IMR-90 (cell line): ENCODE data around the gene RASGRP4. TPM values are rescaled to one million over a fixed set of nuclear protein-coding genes. Genes with fewer than 3 reads are reported as not detected.

ENCODE experiments used
- ATAC-seq: fragments of 200-7000 bp; cut with Tn5 transposase; 2 replicates; pipeline ENCODE4 v1.9.1; 2020; ENCODE audit warnings: low read depth, mild to moderate bottlenecking, moderate library complexity
- BruUV-seq: library from RNA; stranded (reverse); fragments of 400-500 nt; replicated peaks from 2 replicates; lab custom pipeline; 2021; lab: Mats Ljungman, UMichigan
- CTCF ChIA-PET: fragments of 300-600 bp; formaldehyde crosslinking; extraction: SDS; loops from one replicate; lab custom pipeline; 2021; ENCODE audit warnings: antibody characterized with exemption; lab: Yijun Ruan, JAX
- POLR2A ChIA-PET: fragments of 300-600 bp; sonication (Branson Sonifier 250); formaldehyde crosslinking; loops from one replicate; lab custom pipeline; 2022; ENCODE audit warnings: antibody characterized with exemption; ENCODE audit not compliant: unreplicated experiment; lab: Charles Lee
- DNase-seq: peaks from one replicate; pipeline ENCODE4 v3.0.0; 2013
- H2AFZ ChIP-seq: replicated peaks from 2 replicates; pipeline ENCODE3; 2013; ENCODE audit warnings: low read length, mild to moderate bottlenecking; ENCODE audit not compliant: poor library complexity
- H2AK5ac ChIP-seq: 2 replicates; pipeline ENCODE4 v1.6.1; 2013; ENCODE audit warnings: low read depth, low read length, inconsistent platforms
- H2AK9ac ChIP-seq: replicated peaks from 2 replicates; pipeline ENCODE3; 2013; ENCODE audit warnings: mild to moderate bottlenecking, low read depth, low read length, moderate library complexity; ENCODE audit not compliant: poor library complexity
- H2BK120ac ChIP-seq: 2 replicates; pipeline ENCODE4 v1.6.1; 2013; ENCODE audit warnings: low read depth, low read length, inconsistent platforms
- H2BK15ac ChIP-seq: 3 replicates; pipeline ENCODE4 v1.6.1; 2013; ENCODE audit warnings: low read depth, low read length, inconsistent platforms
- H2BK20ac ChIP-seq: 2 replicates; pipeline ENCODE4 v1.6.1; 2013; ENCODE audit warnings: low read depth, mild to moderate bottlenecking, inconsistent platforms, low read length, moderate library complexity
- H2BK5ac ChIP-seq: 2 replicates; pipeline ENCODE4 v1.6.1; 2013; ENCODE audit warnings: mild to moderate bottlenecking, low read depth, low read length, inconsistent platforms; ENCODE audit not compliant: poor library complexity, severe bottlenecking
- H3K14ac ChIP-seq: replicated peaks from 2 replicates; pipeline ENCODE4 v1.6.1; 2013; ENCODE audit warnings: low read depth, low read length, inconsistent platforms
- H3K18ac ChIP-seq: 2 replicates; pipeline ENCODE4 v1.6.1; 2013; ENCODE audit warnings: low read depth, low read length, control low read depth
- H3K23ac ChIP-seq: 2 replicates; pipeline ENCODE4 v1.6.1; 2013; ENCODE audit warnings: low read depth, low read length, inconsistent platforms
- H3K27ac ChIP-seq: 2 replicates; pipeline ENCODE4 v1.5.1; 2013; ENCODE audit warnings: mild to moderate bottlenecking, control low read depth, low read length; ENCODE audit not compliant: insufficient read depth
- H3K27me3 ChIP-seq: 2 replicates; pipeline ENCODE4 v1.6.1; 2013; ENCODE audit warnings: low read length; ENCODE audit not compliant: control insufficient read depth, insufficient read depth
- H3K36me3 ChIP-seq: 2 replicates; pipeline ENCODE4 v1.6.1; 2013; ENCODE audit warnings: low read length, mixed read lengths; ENCODE audit not compliant: control insufficient read depth, insufficient read depth
- H3K4ac ChIP-seq: 2 replicates; pipeline ENCODE4 v1.6.1; 2013; ENCODE audit warnings: low read depth, low read length, inconsistent platforms
- H3K4me1 ChIP-seq: 2 replicates; pipeline ENCODE4 v1.6.1; 2013; ENCODE audit warnings: low read length, mixed read lengths; ENCODE audit not compliant: control insufficient read depth, insufficient read depth
- H3K4me2 ChIP-seq: 2 replicates; pipeline ENCODE4 v1.6.1; 2013; ENCODE audit warnings: low read depth, mild to moderate bottlenecking, control low read depth, low read length, moderate library complexity
- H3K4me3 ChIP-seq: 2 replicates; pipeline ENCODE4 v1.5.1; 2013; ENCODE audit warnings: low read depth, mild to moderate bottlenecking, control low read depth, low read length, moderate library complexity; ENCODE audit not compliant: insufficient read depth
- H3K56ac ChIP-seq: 2 replicates; pipeline ENCODE4 v1.6.1; 2013; ENCODE audit warnings: low read length, inconsistent platforms; ENCODE audit not compliant: insufficient read depth; ENCODE audit errors: extremely low read depth
- H3K79me1 ChIP-seq, 2 experiments: 2 replicates each; pipeline ENCODE4 v1.6.1; 2013; ENCODE audit warnings: low read length in 2 of 2, inconsistent platforms in 1 of 2, low read depth in 1 of 2
- H3K9ac ChIP-seq: 2 replicates; pipeline ENCODE4 v1.6.1; 2013; ENCODE audit warnings: low read depth, low read length, control low read depth
- H3K9me1 ChIP-seq: 2 replicates; pipeline ENCODE4 v1.6.1; 2013; ENCODE audit warnings: low read length, inconsistent platforms; ENCODE audit not compliant: insufficient read depth
- H3K9me3 ChIP-seq: 2 replicates; pipeline ENCODE4 v1.6.1; 2013; ENCODE audit warnings: low read length; ENCODE audit not compliant: control insufficient read depth, insufficient read depth
- H4K20me1 ChIP-seq: 2 replicates; pipeline ENCODE4 v1.6.1; 2013; ENCODE audit warnings: low read length, inconsistent platforms; ENCODE audit not compliant: insufficient read depth
- H4K5ac ChIP-seq: 2 replicates; pipeline ENCODE4 v1.6.1; 2013; ENCODE audit warnings: mild to moderate bottlenecking, low read depth, low read length, control low read depth
- H4K8ac ChIP-seq, 2 experiments: 2 replicates each; pipeline ENCODE4 v1.6.1; 2013; ENCODE audit warnings: low read depth in 2 of 2, low read length in 2 of 2, control low read depth in 1 of 2, inconsistent platforms in 1 of 2
- H4K91ac ChIP-seq: 2 replicates; pipeline ENCODE4 v1.6.1; 2013; ENCODE audit warnings: low read depth, low read length, inconsistent platforms; ENCODE audit not compliant: insufficient read depth
- CHD1 ChIP-seq: IDR thresholded peaks from 2 replicates; pipeline ENCODE4 v1.6.1; 2012; ENCODE audit warnings: low read depth, low read length, improper control_type of control experiment
- FOS ChIP-seq: fragments of 150-350 bp; IDR thresholded peaks from 2 replicates; pipeline ENCODE4 v1.6.1; 2016; ENCODE audit warnings: low read depth, low read length
- MAZ ChIP-seq: IDR thresholded peaks from 2 replicates; pipeline ENCODE4 v1.6.1; 2012; ENCODE audit warnings: low read depth, mild to moderate bottlenecking, low read length, improper control_type of control experiment, moderate library complexity, borderline replicate concordance
- NFE2L2 ChIP-seq: fragments of 150-350 bp; IDR thresholded peaks from 2 replicates; pipeline ENCODE4 v1.6.1; 2016; ENCODE audit warnings: low read depth, mild to moderate bottlenecking, low read length
- RCOR1 ChIP-seq: IDR thresholded peaks from 2 replicates; pipeline ENCODE4 v1.6.1; 2012; ENCODE audit warnings: mild to moderate bottlenecking, low read length, improper control_type of control experiment; ENCODE audit not compliant: insufficient replicate concordance
- WGBS, 2 experiments: methylation state at CpG; one replicate each; pipeline versions ENCODE4 v1.1.5 to v1.1.7; 2013; ENCODE audit warnings: missing lambda C conversion rate in 2 of 2; ENCODE audit not compliant: insufficient read length in 1 of 2; ENCODE audit errors: extremely low coverage in 2 of 2; 5-methylcytosine and 5-hydroxymethylcytosine counted together
- dilution Hi-C: fragments of 300-500 bp; cut with HindIII; formaldehyde crosslinking; loops from one replicate; pipeline ENCODE4 v1.14.3; 2018; ENCODE audit warnings: low sequenced_read_pairs; ENCODE audit not compliant: unreplicated experiment
- in situ Hi-C: fragments of 300-500 bp; cut with MboI; formaldehyde crosslinking; loops from 3 replicates; pipeline ENCODE4 v1.14.3; 2019; ENCODE audit warnings: low sequenced_read_pairs, inconsistent platforms, mixed read lengths
- intact Hi-C: fragments of 100-400 bp; cut with micrococcal nuclease; formaldehyde crosslinking; loops from 2 replicates; pipeline ENCODE4 v1.10.0; 2022
- polyA plus RNA-seq, 3 experiments: library from polyadenylated mRNA; depleted of rRNA; stranded (reverse); fragments of >200 nt; gene quantifications; 2 replicates each; pipeline ENCODE4 v1.2.3, GENCODE V29; 2012; ENCODE audit warnings: low replicate concordance in 1 of 3
- total RNA-seq: library from RNA; depleted of rRNA; stranded (reverse); fragments of >200 nt; gene quantifications from 2 replicates; pipeline ENCODE4 v1.2.3, GENCODE V29; 2012
- TF ChIP-seq, protein P1 (sequence below): conservative IDR thresholded peaks from 2 replicates; pipeline ENCODE4 v1.5.1; 2012; ENCODE audit warnings: mild to moderate bottlenecking, low read depth, low read length, improper control_type of control experiment

The RASGRP4 gene
- total and polyA plus RNA-seq, 2 of the 4 experiments (the other 2 are of a cell fraction): not detected

DNA sequence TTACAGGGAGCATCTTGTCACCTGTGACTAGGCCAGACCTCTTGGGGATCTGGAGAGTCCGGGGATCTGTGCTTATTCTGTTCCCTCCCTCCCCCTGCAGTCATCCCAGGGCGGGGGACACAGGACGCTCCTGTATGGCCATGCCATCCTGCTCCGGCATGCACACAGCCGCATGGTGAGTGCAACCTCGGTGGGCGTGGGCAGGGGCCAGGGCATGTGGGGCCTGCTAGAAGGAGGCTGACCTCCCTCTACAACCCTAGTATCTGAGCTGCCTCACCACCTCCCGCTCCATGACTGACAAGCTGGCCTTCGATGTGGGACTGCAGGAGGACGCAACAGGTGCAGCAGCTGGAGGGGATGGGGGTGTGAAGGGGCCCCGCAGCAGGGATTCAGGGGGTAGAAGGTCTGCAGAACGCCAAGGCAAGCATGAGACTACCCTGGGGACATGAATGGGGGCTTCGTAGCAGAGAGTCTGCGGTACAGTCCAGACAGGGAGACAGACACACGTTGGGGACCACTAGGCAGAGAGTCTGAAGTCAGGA lies 17.5 kb upstream of the RASGRP4 start:
- POLR2A ChIA-PET: no interaction called here

More for the DNA sequence above, 17.5 kb upstream of the RASGRP4 start:
- Histone ChIP-seq H2AK9ac (no peak overlapping the region), H4K20me1 (no peaks in the 10 kb centered on the region), H2BK5ac (no peak overlapping the region), H2BK20ac (no peak overlapping the region), H3K79me1 (no peaks in the 10 kb centered on the region), H4K5ac (no peak overlapping the region), H3K36me3 (no peaks in the 10 kb centered on the region), H2AK5ac (no peak overlapping the region), H2BK15ac (no peak overlapping the region), H3K4me3 (no peak overlapping the region), H3K4me1 (no peaks in the 10 kb centered on the region), H4K91ac (no peak overlapping the region), H3K9me1 (no peaks in the 10 kb centered on the region), H3K56ac (no peak overlapping the region), H3K27ac (no peak overlapping the region), H3K4ac (no peak overlapping the region), H3K4me2 (no peak overlapping the region), H3K18ac (no peak overlapping the region), H2BK120ac (no peak overlapping the region), H3K9me3 (no peaks in the 10 kb centered on the region), H3K9ac (no peak overlapping the region), H3K27me3 (peaks cover 7% of the 10 kb centered on the region; the same call in 1 of the 2 replicates), H4K8ac (no peak overlapping the region), H3K23ac (no peak overlapping the region), H3K14ac (no peak overlapping the region), H2AFZ (no peak overlapping the region)
- ATAC-seq (no peak), DNase-seq (no peak)
- CTCF ChIA-PET: no interaction called here
- no TSS peak for BruUV-seq
- intact Hi-C loops (no loop called here), dilution Hi-C loops (no loop called here), in situ Hi-C loops (no loop called here)
- 60% methylated on average over 3 of the region's 15 CpGs; no CpG with 5 or more reads in 1 of the 2 experiments for WGBS, 2 experiments
- TF ChIP-seq NFE2L2 (no peak), FOS (no peak), RCOR1 (no peak), MAZ (no peak), CHD1 (no peak)
- TF ChIP-seq, protein P1, sequence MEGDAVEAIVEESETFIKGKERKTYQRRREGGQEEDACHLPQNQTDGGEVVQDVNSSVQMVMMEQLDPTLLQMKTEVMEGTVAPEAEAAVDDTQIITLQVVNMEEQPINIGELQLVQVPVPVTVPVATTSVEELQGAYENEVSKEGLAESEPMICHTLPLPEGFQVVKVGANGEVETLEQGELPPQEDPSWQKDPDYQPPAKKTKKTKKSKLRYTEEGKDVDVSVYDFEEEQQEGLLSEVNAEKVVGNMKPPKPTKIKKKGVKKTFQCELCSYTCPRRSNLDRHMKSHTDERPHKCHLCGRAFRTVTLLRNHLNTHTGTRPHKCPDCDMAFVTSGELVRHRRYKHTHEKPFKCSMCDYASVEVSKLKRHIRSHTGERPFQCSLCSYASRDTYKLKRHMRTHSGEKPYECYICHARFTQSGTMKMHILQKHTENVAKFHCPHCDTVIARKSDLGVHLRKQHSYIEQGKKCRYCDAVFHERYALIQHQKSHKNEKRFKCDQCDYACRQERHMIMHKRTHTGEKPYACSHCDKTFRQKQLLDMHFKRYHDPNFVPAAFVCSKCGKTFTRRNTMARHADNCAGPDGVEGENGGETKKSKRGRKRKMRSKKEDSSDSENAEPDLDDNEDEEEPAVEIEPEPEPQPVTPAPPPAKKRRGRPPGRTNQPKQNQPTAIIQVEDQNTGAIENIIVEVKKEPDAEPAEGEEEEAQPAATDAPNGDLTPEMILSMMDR: no peak
